Ovary (tissue), 9 donors: Measurements from ENCODE around the gene GNAI1. TPM values are rescaled to one million over a fixed set of nuclear protein-coding genes. Genes with fewer than 3 reads are reported as not detected.

Source experiments
- DNase-seq, 5 donors: peaks; one replicate each; pipeline ENCODE4 v3.0.0-alpha.2; 2019 to 2020
- H3K27ac ChIP-seq, 2 donors: fragments of 200-600 bp; one replicate each; pipeline versions ENCODE4 v1.5.1 to v1.8.0; 2019 to 2022
- H3K27me3 ChIP-seq: fragments of 200-600 bp; one replicate; pipeline ENCODE4 v1.8.0; 2022
- H3K36me3 ChIP-seq: fragments of 200-600 bp; sonication (generic); one replicate; pipeline ENCODE4 v1.5.1; 2019
- H3K4me1 ChIP-seq: one replicate; pipeline ENCODE4 v1.8.1; 2013; ENCODE audit warnings: mild to moderate bottlenecking, moderate library complexity; ENCODE audit not compliant: insufficient read depth
- H3K4me3 ChIP-seq: fragments of 200-600 bp; sonication (generic); one replicate; pipeline ENCODE4 v1.5.1; 2017
- H3K9me3 ChIP-seq, 2 donors: fragments of 200-600 bp in 1 of 2; sonication (generic) in 1 of 2; one replicate each; pipeline versions ENCODE4 v1.5.1 to v1.8.1; 2013 to 2019; ENCODE audit warnings: mild to moderate bottlenecking in 1 of 2, moderate library complexity in 1 of 2
- EP300 ChIP-seq: sonication (generic); formaldehyde crosslinking; IDR thresholded peaks from one replicate; pipeline ENCODE4 v1.6.1; 2017; ENCODE audit warnings: antibody characterized with exemption
- POLR2A ChIP-seq: fragments of 450-650 bp; IDR thresholded peaks from one replicate; pipeline ENCODE4 v1.6.1; 2017; ENCODE audit warnings: antibody characterized with exemption, mild to moderate bottlenecking, moderate library complexity
- WGBS, 3 donors: extraction: QIAGEN DNeasy Blood & Tissue Kit in 1 of 3; methylation state at CpG; one replicate each; pipeline versions ENCODE4 v1.1.5 to v1.1.7; 2013 to 2017; 5-methylcytosine and 5-hydroxymethylcytosine counted together
- intact Hi-C, 4 donors: fragments of 100-400 bp; cut with DNase I; formaldehyde crosslinking; loops; one replicate each; pipeline versions ENCODE4 v1.11.0 to v1.15.1; 2022 to 2023
- polyA plus RNA-seq, 2 donors: library from polyadenylated mRNA; stranded (reverse); fragments of 200-250 nt in 1 of 2; fragments of 350-450 nt in 1 of 2; fragmentation: Illumina TruSeq in 1 of 2; extraction: RNeasy Lipid Tissue Mini Kit (QIAGEN cat#74804) in 1 of 2; gene quantifications; one replicate each; pipeline ENCODE4 v1.2.3, GENCODE V29; 2013 to 2014
- total RNA-seq, 7 donors: library from RNA; depleted of rRNA in 2 of 7; stranded (reverse); fragments of >200 nt in 2 of 7; fragmentation: NEBNext Ultra II Directional in 3 of 7; extraction: Animal tissue kit (Norgen Biotek cat#: 25700) in 3 of 7; gene quantifications; one replicate each; pipeline versions ENCODE4 v1.1.0 to v1.2.4, GENCODE V29; 2016 to 2023
- TF ChIP-seq, protein P1 (sequence below), 3 donors: fragments of 450-650 bp in 2 of 3; fragments of 200-600 bp in 1 of 3; IDR thresholded peaks; one replicate each; pipeline versions ENCODE4 v1.5.1 to v1.8.0; 2016 to 2022; ENCODE audit warnings: antibody characterized with exemption in 3 of 3, mild to moderate bottlenecking in 1 of 3
- donor health status: DM: no; HTN: no; CAD: no; lungs with moderate emphysema.
- donor health status: DM: no; HTN: no; CAD: no.
- donor health status: Bipolar disorder and iron deficiency.
- donor health status: DM: yes; HTN: yes; CAD: no.
- donor health status: DM: no; HTN: no; CAD: no.
- donor health status: DM: yes; HTN: yes; CAD: no.

GNAI1 gene
- total and polyA plus RNA-seq, 9 donors: 14.9 to 51.0 (median 34.6) TPM

DNA sequence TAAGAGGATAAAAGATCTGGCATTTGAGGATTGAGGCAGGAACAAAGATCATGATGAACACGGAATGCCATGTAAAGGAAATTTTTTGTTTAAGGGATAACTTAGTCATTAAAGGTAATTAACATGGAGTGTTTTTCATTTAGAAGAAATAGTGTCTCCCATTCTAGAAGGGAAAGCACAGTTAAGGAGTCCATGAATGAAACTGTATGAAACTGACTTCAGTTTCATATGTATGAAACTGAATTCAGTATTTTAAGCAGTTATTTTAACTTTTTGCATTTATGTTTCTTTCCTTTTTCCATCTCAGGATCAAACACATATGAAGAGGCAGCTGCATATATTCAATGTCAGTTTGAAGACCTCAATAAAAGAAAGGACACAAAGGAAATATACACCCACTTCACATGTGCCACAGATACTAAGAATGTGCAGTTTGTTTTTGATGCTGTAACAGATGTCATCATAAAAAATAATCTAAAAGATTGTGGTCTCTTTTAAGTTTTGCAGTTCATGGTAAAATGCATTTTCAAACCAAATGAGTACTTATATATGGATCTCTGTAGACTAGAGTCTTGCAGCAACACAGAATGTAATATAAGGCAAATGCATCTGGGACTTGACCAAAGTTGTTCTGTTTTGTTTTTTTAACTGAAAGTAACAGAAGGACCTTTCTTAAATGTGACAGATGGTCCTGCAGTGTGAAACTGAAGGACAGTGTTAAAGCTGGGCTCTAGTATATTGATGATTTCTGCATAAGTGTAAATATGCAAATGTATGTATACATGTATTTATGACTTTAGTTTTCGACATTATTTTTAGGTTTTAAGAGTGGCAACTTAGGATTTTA lies 82.6 kb downstream of the GNAI1 start:
- intact Hi-C loops: no loop called here
- Histone ChIP-seq H3K4me1 (no peaks in the 10 kb centered on the region), H3K9me3 (no peaks in the 10 kb centered on the region), H3K4me3 (no peak overlapping the region), H3K27ac (no peak overlapping the region), H3K36me3 (no peaks in the 10 kb centered on the region), H3K27me3 (no peaks in the 10 kb centered on the region)
- no peak for DNase-seq
- 89 to 94% (median 91%) methylated on average over 2 of the region's 2 CpGs for WGBS, 3 donors
- TF ChIP-seq, protein P1, sequence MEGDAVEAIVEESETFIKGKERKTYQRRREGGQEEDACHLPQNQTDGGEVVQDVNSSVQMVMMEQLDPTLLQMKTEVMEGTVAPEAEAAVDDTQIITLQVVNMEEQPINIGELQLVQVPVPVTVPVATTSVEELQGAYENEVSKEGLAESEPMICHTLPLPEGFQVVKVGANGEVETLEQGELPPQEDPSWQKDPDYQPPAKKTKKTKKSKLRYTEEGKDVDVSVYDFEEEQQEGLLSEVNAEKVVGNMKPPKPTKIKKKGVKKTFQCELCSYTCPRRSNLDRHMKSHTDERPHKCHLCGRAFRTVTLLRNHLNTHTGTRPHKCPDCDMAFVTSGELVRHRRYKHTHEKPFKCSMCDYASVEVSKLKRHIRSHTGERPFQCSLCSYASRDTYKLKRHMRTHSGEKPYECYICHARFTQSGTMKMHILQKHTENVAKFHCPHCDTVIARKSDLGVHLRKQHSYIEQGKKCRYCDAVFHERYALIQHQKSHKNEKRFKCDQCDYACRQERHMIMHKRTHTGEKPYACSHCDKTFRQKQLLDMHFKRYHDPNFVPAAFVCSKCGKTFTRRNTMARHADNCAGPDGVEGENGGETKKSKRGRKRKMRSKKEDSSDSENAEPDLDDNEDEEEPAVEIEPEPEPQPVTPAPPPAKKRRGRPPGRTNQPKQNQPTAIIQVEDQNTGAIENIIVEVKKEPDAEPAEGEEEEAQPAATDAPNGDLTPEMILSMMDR (IDR thresholded peaks at IDR 0.05): no peak
- TF ChIP-seq POLR2A (no peak), EP300 (no peak)

DNA sequence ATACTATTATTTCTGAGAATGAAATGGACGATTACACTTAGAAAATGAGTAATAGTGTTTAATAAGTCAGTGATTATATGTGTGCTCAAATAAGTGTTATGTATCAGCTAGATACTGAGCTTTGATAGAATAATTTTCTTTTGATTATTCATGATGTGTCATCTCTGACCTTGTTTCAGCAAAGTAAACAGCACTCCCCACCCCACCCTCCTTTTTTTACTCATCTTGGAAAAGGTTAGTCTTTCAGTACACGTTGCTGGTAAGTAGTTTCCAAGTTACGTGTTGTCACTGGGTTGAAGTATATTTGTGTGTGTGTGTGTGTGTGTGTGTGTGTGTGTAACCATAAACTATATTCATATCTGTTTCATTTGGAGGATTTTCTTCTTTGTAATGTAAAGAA lies 84.1 kb downstream of the GNAI1 start:
- Histone ChIP-seq H3K4me3 (no peak overlapping the region), H3K27me3 (no peaks in the 10 kb centered on the region), H3K4me1 (no peaks in the 10 kb centered on the region), H3K36me3 (no peaks in the 10 kb centered on the region), H3K9me3 (no peaks in the 10 kb centered on the region), H3K27ac (no peak overlapping the region)
- TF ChIP-seq POLR2A (no peak), EP300 (no peak)
- TF ChIP-seq, protein P1 (IDR thresholded peaks at IDR 0.05): no peak
- DNase-seq: no peak
- intact Hi-C loops: no loop called here
- 55 to 81% (median 74%) methylated on average over 3 of the region's 3 CpGs for WGBS, 3 donors

DNA sequence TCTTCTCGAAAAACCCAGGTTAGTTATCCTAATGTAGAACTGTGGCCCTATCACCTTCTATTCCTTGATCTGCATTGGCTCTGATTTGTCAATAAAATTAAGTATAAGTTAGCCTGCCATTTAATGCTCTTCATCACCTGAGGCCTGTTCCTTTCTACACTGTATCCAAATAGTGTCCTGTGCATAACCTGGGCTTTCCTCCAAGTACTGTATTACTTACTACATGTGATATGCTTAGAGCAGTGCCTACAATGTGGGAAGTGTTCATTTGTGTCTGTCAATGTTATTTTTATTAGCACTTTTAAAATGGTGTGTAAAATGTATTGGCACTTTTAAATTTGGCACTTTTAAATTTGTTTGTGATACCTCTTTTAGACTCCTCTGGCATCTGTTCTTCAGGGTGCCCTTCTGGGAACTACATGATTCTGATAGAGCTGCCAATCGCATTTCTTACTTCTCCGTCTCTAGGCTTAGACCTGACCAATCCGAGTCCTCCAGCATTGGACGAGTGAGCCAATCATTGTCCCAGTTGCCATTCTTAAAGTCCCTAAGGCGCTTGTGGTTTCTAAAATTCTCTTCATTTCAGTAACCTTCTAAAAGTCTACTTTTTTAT lies 85.5 kb downstream of the GNAI1 start:
- TF ChIP-seq POLR2A: no peak
- no peak for TF ChIP-seq EP300
- TF ChIP-seq, protein P1 (IDR thresholded peaks at IDR 0.05): no peak
- Histone ChIP-seq H3K36me3 (no peaks in the 10 kb centered on the region), H3K9me3 (no peaks in the 10 kb centered on the region), H3K4me3 (no peak overlapping the region), H3K27ac (no peak overlapping the region), H3K27me3 (no peaks in the 10 kb centered on the region), H3K4me1 (no peaks in the 10 kb centered on the region)
- intact Hi-C loops: no loop called here
- DNase-seq: no peak
- WGBS, 3 donors: 97 to 99% (median 98%) methylated on average over 6 of the region's 6 CpGs

DNA sequence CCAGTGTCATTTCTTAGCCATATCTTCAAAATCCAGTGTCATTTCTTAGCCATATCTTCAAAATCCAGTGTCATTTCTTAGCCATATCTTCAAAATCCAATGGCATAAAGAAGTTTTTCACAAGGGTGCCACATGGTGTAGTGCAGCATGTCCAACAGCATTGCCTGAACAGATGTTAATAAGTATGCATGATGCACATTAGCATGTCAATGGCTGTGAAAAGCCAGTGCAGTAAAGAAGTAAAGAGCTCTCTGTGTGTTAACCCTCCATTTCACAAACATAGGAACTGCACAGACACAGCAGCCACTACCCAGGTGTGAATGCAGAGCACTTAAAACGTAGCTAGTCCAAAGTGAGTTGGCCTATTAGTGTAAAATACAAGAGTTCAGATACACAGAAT lies 89.8 kb downstream of the GNAI1 start:
- intact Hi-C loops: no loop called here
- no peaks in the 10 kb centered on the region for H3K27me3 ChIP-seq
- no peak for DNase-seq
- no peak overlapping the region for H3K27ac ChIP-seq
- WGBS, 3 donors: 97 to 98% (median 97%) methylated on average over 1 of the region's 1 CpG
- TF ChIP-seq EP300 (no peak), POLR2A (no peak)
- TF ChIP-seq, protein P1 (IDR thresholded peaks at IDR 0.05): no peak
- no peaks in the 10 kb centered on the region for H3K9me3 ChIP-seq
- H3K4me3 ChIP-seq: no peak overlapping the region
- H3K4me1 ChIP-seq: no peaks in the 10 kb centered on the region
- no peaks in the 10 kb centered on the region for H3K36me3 ChIP-seq
